Measurements from ENCODE around the gene XPC.

XPC gene

DNA sequence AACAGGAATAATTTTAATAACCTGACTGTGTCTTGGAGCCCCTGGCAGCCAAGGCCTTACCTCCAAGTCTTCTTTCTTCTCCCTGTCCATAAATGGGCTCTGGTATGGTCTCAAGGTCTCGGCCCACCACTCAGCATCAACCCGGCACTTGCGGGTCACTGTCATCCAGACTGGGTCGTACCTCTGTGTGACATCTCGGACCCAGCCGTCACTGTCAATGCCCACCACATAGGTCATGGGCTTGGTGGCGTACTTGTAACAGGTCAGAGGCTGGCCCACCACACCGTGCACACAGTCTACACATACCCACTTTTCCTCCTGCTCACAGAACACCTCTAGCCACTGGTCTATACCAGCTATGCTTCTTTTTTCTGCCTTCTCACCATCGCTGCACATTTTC is 20.4 kb downstream of the XPC start:
- TF ChIP-seq, protein P1, sequence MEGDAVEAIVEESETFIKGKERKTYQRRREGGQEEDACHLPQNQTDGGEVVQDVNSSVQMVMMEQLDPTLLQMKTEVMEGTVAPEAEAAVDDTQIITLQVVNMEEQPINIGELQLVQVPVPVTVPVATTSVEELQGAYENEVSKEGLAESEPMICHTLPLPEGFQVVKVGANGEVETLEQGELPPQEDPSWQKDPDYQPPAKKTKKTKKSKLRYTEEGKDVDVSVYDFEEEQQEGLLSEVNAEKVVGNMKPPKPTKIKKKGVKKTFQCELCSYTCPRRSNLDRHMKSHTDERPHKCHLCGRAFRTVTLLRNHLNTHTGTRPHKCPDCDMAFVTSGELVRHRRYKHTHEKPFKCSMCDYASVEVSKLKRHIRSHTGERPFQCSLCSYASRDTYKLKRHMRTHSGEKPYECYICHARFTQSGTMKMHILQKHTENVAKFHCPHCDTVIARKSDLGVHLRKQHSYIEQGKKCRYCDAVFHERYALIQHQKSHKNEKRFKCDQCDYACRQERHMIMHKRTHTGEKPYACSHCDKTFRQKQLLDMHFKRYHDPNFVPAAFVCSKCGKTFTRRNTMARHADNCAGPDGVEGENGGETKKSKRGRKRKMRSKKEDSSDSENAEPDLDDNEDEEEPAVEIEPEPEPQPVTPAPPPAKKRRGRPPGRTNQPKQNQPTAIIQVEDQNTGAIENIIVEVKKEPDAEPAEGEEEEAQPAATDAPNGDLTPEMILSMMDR (conservative IDR thresholded peaks at IDR 0.05): no peak

DNA sequence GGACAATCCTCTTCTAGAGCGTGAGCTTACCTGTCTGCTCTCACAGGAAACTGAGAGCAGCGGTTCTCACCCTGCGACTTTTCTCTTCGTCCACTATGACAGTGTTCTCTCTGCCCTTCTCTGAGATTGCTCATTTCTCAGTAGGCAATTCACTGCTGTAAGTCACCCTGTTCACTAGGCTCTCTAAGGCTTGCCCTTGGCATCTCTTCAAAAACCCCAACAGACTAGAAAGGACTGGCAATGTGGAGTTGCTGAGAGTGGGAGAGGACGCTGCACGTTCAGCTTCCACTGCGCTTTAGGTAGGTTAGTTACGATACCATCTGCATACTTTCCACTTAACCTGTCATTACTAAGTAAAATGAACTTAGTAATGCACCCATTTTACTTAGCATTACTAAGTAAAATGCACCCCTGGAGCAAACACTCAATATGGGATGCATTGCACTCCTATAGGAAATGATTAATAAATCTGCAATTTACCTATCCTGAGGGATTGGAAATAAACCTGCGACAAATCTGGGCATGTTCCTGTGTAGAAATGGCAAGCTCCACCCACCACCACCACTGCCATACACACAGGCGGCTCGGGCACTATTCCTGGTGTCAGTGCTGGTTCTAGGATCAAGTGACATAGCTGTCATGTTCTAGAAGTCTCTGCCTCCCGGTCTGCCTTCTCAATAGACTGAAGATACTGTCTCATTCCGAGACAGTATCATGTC is 21.4 kb downstream of the XPC start:
- H3K27ac ChIP-seq: no peak overlapping the region

More for the DNA sequence above, 20.4 kb downstream of the XPC start:
- no peak overlapping the region for H3K27ac ChIP-seq

DNA sequence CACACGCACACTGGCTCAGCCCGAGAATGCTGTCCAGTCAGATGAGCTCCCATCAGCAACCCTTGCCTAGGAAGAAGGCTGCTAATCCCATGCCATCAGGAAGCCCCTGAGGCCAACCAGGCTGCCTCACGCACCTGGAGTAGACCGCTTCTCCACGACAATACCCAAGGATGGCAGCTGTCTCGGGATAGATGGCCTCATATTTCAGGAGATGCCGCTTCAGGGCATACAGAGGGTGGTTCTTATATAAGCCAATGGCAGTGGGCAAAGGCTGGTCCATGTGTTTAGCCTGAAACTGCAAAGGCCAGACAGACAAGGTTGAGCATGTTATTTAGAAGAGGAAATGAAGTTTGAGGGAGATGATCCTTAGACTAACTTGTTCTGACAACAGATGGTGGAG is 22.2 kb downstream of the XPC start:
- H3K27ac ChIP-seq: no peak overlapping the region
- TF ChIP-seq, protein P1 (conservative IDR thresholded peaks at IDR 0.05): no peak

More for the DNA sequence above, 21.4 kb downstream of the XPC start:
- TF ChIP-seq, protein P1 (conservative IDR thresholded peaks at IDR 0.05): no peak

DNA sequence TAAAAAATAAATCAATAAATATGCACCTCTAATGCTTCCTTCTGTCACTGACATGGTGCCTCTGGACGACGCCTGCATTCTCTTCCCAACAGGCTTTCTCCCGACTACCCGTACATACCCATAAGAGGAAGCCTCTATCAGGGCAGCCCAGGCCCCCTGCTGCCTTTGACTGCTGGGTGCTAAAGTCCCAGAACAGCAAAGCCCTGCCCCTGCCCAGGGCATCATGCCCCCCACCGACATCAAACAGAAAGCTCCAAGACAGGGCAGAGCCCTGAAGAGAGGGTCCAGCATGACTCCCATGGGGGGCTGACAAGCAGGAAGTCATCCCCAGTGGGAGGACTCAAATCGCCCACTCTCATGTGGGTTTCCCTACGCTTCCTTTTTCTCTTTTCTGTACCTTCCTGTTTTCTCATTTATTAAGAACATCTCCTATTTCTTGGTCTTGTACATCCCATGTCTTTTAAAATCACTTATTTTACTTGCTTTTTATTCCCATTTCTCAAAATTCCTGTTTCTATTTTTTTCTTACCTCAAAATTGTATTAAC is 23.4 kb downstream of the XPC start:
- TF ChIP-seq, protein P1 (conservative IDR thresholded peaks at IDR 0.05): no peak
- H3K27ac ChIP-seq: no peak overlapping the region

DNA sequence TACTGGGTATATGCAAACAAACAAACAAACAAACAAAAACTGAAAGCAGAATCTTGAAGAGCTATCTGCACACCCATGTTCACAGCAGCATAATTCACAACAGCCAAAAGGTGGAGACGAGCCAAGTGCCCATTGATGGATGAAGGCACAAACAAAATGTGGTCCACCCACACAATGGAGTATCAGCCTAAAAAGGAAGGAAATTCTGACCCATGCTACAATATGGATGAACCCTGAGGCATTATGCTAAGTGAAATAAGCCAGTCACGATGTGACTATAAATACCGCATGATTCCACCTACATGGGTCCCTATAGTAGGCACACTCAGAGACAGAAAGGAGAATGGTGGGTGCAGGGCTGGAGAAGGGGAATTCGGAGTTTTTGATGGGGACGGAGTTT is 24.1 kb downstream of the XPC start:
- TF ChIP-seq, protein P1 (conservative IDR thresholded peaks at IDR 0.05): no peak
- no peak overlapping the region for H3K27ac ChIP-seq

DNA sequence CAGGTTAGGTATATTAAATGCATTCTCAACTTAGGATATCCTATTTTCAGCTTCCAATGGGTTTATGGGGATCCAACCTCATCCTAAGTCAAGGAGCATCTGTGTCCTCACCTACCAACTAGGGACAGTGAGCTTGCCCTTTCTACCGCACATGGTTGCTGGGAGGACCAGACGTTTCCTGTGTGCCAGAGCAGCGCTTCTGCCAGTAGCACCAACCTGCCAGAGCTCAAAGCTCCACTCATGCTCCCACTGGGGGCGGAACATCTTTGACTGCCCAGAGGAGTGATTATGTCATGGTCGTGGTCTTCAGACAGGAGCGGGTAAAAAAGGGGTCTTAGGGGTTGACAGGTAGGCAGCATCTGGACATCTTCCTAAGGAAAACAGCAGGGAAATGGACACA is 24.7 kb downstream of the XPC start:
- TF ChIP-seq, protein P1 (conservative IDR thresholded peaks at IDR 0.05): no peak
- no peak overlapping the region for H3K27ac ChIP-seq

DNA sequence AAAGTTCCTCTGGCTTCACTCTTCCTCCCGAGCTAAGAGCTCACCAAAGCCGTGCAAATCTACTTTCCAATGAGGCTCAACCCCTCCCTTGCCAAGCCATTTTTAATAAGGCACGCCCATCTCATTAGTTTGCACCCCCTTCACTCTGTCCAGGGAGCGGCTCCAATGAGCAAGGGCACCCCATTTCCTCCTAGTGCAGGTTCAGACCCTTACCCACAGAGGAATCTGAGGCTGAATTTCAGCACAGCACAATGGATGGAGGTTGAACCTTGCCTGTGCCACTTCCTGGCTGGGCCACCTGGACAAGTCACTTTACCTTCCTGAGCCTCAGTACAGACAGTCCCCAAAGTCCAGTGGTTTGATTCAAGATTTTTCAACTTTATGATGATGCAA is 25.4 kb downstream of the XPC start:
- TF ChIP-seq, protein P1 (conservative IDR thresholded peaks at IDR 0.05): no peak
- no peak overlapping the region for H3K27ac ChIP-seq
